ENCODE results near the gene MINDY2. TPM values are rescaled to one million over a fixed set of nuclear protein-coding genes. Genes with fewer than 3 reads are reported as not detected.

Gene MINDY2
- total RNA-seq, 1 donor from 2014 or later: 25.0 TPM

GRCh38 chr15:58873267-58873666 lies 102.2 kb downstream of the MINDY2 start:
- Mint-ChIP-seq H3K4me1 (no peaks in the 10 kb centered on the region), H3K36me3 (peaks cover 20% of the 10 kb centered on the region), H3K27ac (no peak overlapping the region), H3K4me3 (no peak overlapping the region), H3K27me3 (ENCODE audit: insufficient read depth, low read depth) (no peaks in the 10 kb centered on the region), H3K9me3 (no peaks in the 10 kb centered on the region)
- H3K27ac ChIP-seq: no peak overlapping the region
- H2AFZ ChIP-seq (replicated peaks): no peak overlapping the region
- no peaks in the 10 kb centered on the region for H4K20me1 ChIP-seq (ENCODE audit: low read depth)
- no peaks in the 10 kb centered on the region for H3K79me2 ChIP-seq (ENCODE audit: low read depth)
- H3K4me1 ChIP-seq: no peaks in the 10 kb centered on the region
- TF ChIP-seq EZH2 (IDR thresholded peaks at IDR 0.05) (no peak), EZH2phosphoT487 (IDR thresholded peaks at IDR 0.05) (no peak), CTCF (IDR thresholded peaks at IDR 0.05) (no peak)
- H3K4me2 ChIP-seq: no peak overlapping the region
- H3K9me3 ChIP-seq (ENCODE audit: low read depth): no peaks in the 10 kb centered on the region
- no peak overlapping the region for H3K9ac ChIP-seq
- H3F3A ChIP-seq (ENCODE audit: low read depth): peaks cover 3% of the 10 kb centered on the region
- no peak for DNase-seq (ENCODE audit: low spot score)
- H3K27me3 ChIP-seq: no peaks in the 10 kb centered on the region
- H3K4me3 ChIP-seq: no peak overlapping the region
- H3K36me3 ChIP-seq: no peaks in the 10 kb centered on the region

GRCh38 chr15:58875343-58875742 lies 104.2 kb downstream of the MINDY2 start:
- no peaks in the 10 kb centered on the region for H3K79me2 ChIP-seq (ENCODE audit: low read depth)
- H3K27ac ChIP-seq: no peak overlapping the region
- no peak for DNase-seq (ENCODE audit: low spot score)
- no peaks in the 10 kb centered on the region for H3K4me1 Mint-ChIP-seq
- no peak overlapping the region for H3K4me3 Mint-ChIP-seq
- no peak overlapping the region for H3K27ac Mint-ChIP-seq
- H3K9me3 Mint-ChIP-seq: no peaks in the 10 kb centered on the region
- no peaks in the 10 kb centered on the region for H3K9me3 ChIP-seq (ENCODE audit: low read depth)
- no peaks in the 10 kb centered on the region for H3K27me3 Mint-ChIP-seq (ENCODE audit: insufficient read depth, low read depth)
- H3K4me2 ChIP-seq: no peak overlapping the region
- no peak overlapping the region for H3K9ac ChIP-seq
- TF ChIP-seq CTCF (IDR thresholded peaks at IDR 0.05): no peak
- TF ChIP-seq EZH2 (IDR thresholded peaks at IDR 0.05): no peak
- no peak for TF ChIP-seq EZH2phosphoT487 (IDR thresholded peaks at IDR 0.05)
- H3K4me1 ChIP-seq: no peaks in the 10 kb centered on the region
- no peaks in the 10 kb centered on the region for H4K20me1 ChIP-seq (ENCODE audit: low read depth)
- H3K27me3 ChIP-seq: no peaks in the 10 kb centered on the region
- H3K36me3 ChIP-seq: peaks cover 13% of the 10 kb centered on the region
- H3F3A ChIP-seq (ENCODE audit: low read depth): peaks cover 3% of the 10 kb centered on the region
- peaks cover 32% of the 10 kb centered on the region for H3K36me3 Mint-ChIP-seq
- no peak overlapping the region for H3K4me3 ChIP-seq
- no peak overlapping the region for H2AFZ ChIP-seq (replicated peaks)

GRCh38 chr15:58876306-58877106 lies 105.4 kb downstream of the MINDY2 start:
- no peaks in the 10 kb centered on the region for H3K27me3 Mint-ChIP-seq (ENCODE audit: insufficient read depth, low read depth)

More at GRCh38 chr15:58876306-58877106, 105.4 kb downstream of the MINDY2 start:
- Mint-ChIP-seq H3K36me3 (peaks cover 38% of the 10 kb centered on the region), H3K9me3 (no peaks in the 10 kb centered on the region), H3K4me3 (no peak overlapping the region), H3K27ac (no peak overlapping the region), H3K4me1 (no peaks in the 10 kb centered on the region)
- Histone ChIP-seq H3K4me2 (no peak overlapping the region), H3K27me3 (no peaks in the 10 kb centered on the region), H3K36me3 (peaks cover 13% of the 10 kb centered on the region), H3K4me3 (no peak overlapping the region), H3K9me3 (ENCODE audit: low read depth) (no peaks in the 10 kb centered on the region), H3K27ac (no peak overlapping the region), H3K4me1 (no peaks in the 10 kb centered on the region), H4K20me1 (ENCODE audit: low read depth) (no peaks in the 10 kb centered on the region), H2AFZ (replicated peaks) (no peak overlapping the region), H3K9ac (no peak overlapping the region), H3F3A (ENCODE audit: low read depth) (peaks cover 3% of the 10 kb centered on the region), H3K79me2 (ENCODE audit: low read depth) (no peaks in the 10 kb centered on the region)
- TF ChIP-seq EZH2 (IDR thresholded peaks at IDR 0.05) (no peak), EZH2phosphoT487 (IDR thresholded peaks at IDR 0.05) (no peak), CTCF (IDR thresholded peaks at IDR 0.05) (no peak)
- DNase-seq (ENCODE audit: low spot score): no peak

Data from neural progenitor cell (in vitro differentiated cells).